GM19193 (cell line): ENCODE measurements around the gene MSL3.

Source experiments
- POLR2A ChIP-seq: IDR thresholded peaks from 4 replicates; pipeline ENCODE4 v1.6.1; 2011; ENCODE audit not compliant: insufficient read depth, insufficient read length; ENCODE audit errors: extremely low read depth

MSL3 gene

DNA sequence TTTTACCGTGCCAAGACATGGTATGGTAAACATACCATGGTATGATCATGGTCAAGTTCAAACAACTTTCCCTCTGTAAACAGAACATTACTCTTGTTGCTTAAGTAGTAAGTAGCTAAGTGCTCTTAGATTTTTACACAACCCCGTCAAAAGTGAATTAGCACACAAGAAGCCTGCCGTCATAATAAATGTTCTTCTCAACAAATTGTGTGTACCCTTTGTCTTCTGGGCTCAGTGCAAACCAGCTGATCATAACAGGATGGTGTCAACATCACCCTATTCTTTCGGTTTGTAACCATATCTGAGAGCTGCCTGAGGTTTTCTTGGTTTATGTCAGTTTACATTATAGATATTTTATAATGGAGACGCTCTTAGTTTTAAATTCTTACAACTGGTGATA is 28.8 kb downstream of the MSL3 start:
- TF ChIP-seq POLR2A: no peak

DNA sequence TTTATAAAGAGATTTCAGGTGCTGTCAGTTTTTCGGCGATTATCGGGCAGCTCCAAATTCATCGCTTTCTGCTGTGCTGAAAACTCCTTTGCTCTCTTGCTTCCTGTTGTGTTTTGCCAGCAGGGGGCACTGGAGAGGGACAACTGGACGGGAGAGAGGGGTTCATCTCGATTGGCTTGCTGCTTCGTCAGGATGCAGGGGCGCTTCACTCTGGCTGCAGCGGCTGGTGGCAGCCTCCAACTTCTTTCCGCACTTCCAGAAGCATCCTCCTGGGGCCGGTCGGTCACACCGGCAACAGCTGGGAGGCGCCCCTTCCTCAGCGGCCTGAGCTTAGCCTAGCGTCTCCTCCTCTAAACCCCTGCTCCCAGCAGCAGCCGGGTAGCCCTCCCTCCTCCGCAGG is 29.5 kb downstream of the MSL3 start:
- TF ChIP-seq POLR2A: no peak

DNA sequence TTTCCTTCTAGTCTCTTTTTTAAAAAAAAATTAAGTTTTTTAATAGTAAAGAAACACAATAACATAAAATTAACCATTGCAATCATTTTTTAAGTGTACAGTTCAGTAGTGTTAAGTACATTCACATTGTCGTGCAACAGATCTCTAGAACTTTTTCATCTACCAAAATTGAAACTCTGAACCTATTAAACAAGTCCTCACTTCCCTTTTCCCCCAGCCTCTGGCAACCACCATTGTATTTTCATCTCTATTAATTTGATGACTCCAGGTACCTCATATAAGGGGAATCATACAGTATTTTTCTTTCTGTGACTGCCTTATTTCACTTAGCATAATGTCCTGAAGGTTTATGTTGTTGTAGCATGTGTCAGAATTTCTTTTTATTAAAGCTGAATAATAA is 31.8 kb downstream of the MSL3 start:
- TF ChIP-seq POLR2A: no peak

DNA sequence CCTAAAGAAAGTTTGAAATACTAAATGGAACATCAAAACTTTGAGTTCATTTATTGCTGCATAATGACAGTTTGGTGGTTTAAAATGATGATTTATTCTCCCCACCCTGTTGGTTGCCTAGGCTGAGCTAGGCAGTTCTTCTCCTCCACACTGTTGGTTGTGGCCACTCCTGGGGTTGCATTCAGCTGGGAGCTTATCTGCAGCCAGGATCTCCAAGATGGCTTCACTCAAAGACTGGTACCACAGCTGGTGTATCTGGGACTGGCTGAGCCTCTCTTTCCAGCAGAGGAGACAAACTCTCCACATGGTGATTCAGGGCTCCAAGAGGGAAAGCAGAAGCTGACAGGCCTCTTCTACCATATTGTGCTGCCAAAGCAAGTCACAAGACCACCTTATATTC is 33.1 kb downstream of the MSL3 start:
- TF ChIP-seq POLR2A: no peak

DNA sequence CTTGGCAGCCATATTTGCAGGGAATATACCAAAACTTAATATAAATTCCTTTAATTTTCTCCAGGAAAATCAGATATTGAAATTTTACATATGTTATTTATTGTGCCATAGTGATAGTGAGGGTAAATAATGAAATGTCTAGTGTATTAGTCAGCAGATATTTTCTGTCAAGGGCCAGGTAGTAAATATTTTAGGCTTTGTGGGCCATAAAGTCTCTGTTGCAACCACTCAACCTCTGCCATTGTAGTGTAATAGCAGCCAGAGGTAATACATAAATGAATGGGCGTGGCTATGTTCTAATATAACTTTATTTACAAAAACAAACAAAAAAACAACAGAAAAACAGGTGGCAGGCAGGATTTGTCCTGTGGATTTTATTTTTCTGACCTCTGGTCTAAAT is 33.5 kb downstream of the MSL3 start:
- TF ChIP-seq POLR2A: no peak

DNA sequence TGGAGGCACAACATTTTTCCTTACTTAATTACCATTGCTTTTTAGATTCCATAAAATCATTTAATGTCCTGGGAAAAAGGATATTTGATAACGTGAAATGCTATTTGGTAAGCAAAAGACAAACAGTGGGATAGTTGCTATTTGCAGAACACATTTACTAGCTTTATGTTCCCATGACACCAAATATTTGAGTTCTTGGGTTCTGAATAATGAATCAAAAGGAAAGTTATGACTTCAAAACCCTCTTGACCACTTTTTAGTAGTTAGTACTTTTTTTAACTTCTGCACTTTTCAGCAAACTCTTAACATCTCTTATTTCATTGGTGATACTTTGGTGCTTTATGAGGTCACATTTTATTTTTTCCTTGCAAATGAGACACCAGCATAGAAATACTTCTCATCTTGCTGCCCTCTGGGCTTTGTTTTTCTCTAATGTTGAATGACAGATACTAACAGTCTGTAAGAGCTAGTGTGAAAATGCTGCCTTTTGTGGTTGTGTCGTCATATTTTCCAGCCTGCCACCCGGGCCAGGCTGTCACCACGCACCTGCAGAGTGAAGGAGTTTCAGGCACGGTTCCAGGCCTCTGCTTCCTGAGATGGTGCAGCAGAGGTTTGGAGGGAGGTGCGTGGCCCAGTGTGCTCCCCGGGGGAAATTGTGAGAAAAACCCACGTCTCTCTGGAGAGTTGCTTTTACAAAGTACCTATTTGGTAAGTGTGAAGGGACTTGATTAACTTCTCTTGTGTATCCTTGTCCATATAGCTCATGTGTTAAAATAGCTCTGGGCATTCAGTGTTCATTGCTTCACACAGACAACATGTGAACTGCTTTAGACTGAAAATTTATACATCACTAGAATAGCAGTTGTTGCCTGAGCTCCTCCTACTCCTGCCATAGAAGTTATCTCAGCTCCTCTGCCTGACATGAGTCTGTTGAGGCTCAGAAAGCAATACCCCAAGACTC is 34.7 kb downstream of the MSL3 start:
- peak; percentile 47 for TF ChIP-seq POLR2A

DNA sequence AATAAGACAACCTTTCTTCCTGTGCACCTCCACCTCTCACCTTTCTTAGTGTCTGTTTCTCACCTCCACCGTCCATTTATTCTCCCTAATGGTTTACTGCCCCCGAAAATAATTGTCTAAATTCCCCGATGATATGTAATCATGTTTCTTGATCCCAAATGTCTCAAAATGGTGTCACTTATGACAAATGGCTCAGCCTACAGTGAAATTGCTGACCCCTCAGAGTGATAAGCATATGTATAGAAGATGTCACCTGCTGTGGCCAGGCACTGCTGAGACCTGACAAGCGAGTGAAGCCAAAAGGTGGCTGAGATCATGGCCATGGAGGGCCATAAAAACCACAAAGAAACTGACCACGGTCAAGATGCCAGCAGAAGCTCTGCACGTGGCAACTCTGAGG is 35.7 kb downstream of the MSL3 start:
- TF ChIP-seq POLR2A: no peak

DNA sequence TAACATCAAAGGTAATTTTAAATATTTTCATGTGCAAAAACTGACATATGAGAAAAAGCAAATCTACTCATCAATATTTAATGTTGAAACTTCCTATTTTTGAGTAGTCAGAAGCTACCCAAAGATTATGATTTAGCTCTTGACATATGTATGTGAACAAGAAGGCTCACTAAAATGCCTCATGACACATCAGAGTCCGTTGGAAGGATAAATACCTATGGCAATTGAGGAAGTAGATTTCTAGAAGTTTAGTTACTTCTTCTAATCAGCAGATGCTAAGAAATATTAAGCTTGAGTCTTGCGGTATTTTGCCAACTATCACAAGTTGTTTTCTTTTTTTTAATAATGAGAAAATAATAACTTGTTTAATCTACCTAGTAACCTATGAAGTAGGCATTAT is 55.3 kb downstream of the MSL3 start:
- no peak for TF ChIP-seq POLR2A
